ENCODE results near the gene G3BP1.

The G3BP1 gene

GRCh38 chr5:151793358-151793757 lies 21.6 kb downstream of the G3BP1 start:
- in situ Hi-C loops (cut with MboI; ENCODE audit: low sequenced_read_pairs) = no loop called here

GRCh38 chr5:151795426-151795825 lies 23.7 kb downstream of the G3BP1 start:
- in situ Hi-C loops (cut with MboI; ENCODE audit: low sequenced_read_pairs) = no loop called here

- in situ Hi-C loops (cut with MboI; ENCODE audit: low sequenced_read_pairs) = no loop called here
Measured at GRCh38 chr5:151798674-151799073, 26.9 kb downstream of the G3BP1 start.

GRCh38 chr5:151799407-151799806 lies 27.7 kb downstream of the G3BP1 start:
- in situ Hi-C loops (cut with MboI; ENCODE audit: low sequenced_read_pairs) = no loop called here

GRCh38 chr5:151800532-151800931 lies 28.8 kb downstream of the G3BP1 start:
- in situ Hi-C loops (cut with MboI; ENCODE audit: low sequenced_read_pairs) = no loop called here

GRCh38 chr5:151805414-151806223 lies 33.9 kb downstream of the G3BP1 start:
- in situ Hi-C loops (cut with MboI; ENCODE audit: low sequenced_read_pairs) = no loop called here

- in situ Hi-C loops (cut with MboI; ENCODE audit: low sequenced_read_pairs) = no loop called here
Measured at GRCh38 chr5:151808451-151809169, 36.9 kb downstream of the G3BP1 start.

GRCh38 chr5:151810449-151810848 lies 38.7 kb downstream of the G3BP1 start:
- in situ Hi-C loops (cut with MboI; ENCODE audit: low sequenced_read_pairs) = no loop called here

- in situ Hi-C loops (cut with MboI; ENCODE audit: low sequenced_read_pairs) = no loop called here
Measured at GRCh38 chr5:151810897-151811296, 39.1 kb downstream of the G3BP1 start.

GRCh38 chr5:151811593-151812321 lies 40.0 kb downstream of the G3BP1 start:
- in situ Hi-C loops (cut with MboI; ENCODE audit: low sequenced_read_pairs) = no loop called here

GRCh38 chr5:151812757-151813309 lies 41.1 kb downstream of the G3BP1 start:
- in situ Hi-C loops (cut with MboI; ENCODE audit: low sequenced_read_pairs) = no loop called here

- in situ Hi-C loops (cut with MboI; ENCODE audit: low sequenced_read_pairs) = no loop called here
Measured at GRCh38 chr5:151815051-151815450, 43.3 kb downstream of the G3BP1 start.

- in situ Hi-C loops (cut with MboI; ENCODE audit: low sequenced_read_pairs) = no loop called here
Measured at GRCh38 chr5:151819830-151820229, 48.1 kb downstream of the G3BP1 start.

GRCh38 chr5:151820271-151820670 lies 48.5 kb downstream of the G3BP1 start:
- in situ Hi-C loops (cut with MboI; ENCODE audit: low sequenced_read_pairs) = no loop called here

- in situ Hi-C loops (cut with MboI; ENCODE audit: low sequenced_read_pairs) = no loop called here
Measured at GRCh38 chr5:151820903-151821302, 49.1 kb downstream of the G3BP1 start.

- in situ Hi-C loops (cut with MboI; ENCODE audit: low sequenced_read_pairs) = no loop called here
Measured at GRCh38 chr5:151822141-151822540, 50.4 kb downstream of the G3BP1 start.

- in situ Hi-C loops (cut with MboI; ENCODE audit: low sequenced_read_pairs) = loop anchor here (25.0 kb wide), 1 partner anchor 312 kb away; no protein-coding TSS in a partner anchor
Measured at GRCh38 chr5:151825445-151825844, 53.7 kb downstream of the G3BP1 start.

- in situ Hi-C loops (cut with MboI; ENCODE audit: low sequenced_read_pairs) = loop anchor here (25.0 kb wide), 1 partner anchor 308 kb away; no protein-coding TSS in a partner anchor
Measured at GRCh38 chr5:151829370-151829769, 57.6 kb downstream of the G3BP1 start.

- in situ Hi-C loops (cut with MboI; ENCODE audit: low sequenced_read_pairs) = loop anchor here (25.0 kb wide), 1 partner anchor 304 kb away; no protein-coding TSS in a partner anchor
Measured at GRCh38 chr5:151832843-151833242, 61.1 kb downstream of the G3BP1 start.

GRCh38 chr5:151846765-151847164 lies 75.0 kb downstream of the G3BP1 start:
- in situ Hi-C loops (cut with MboI; ENCODE audit: low sequenced_read_pairs) = loop anchor here (25.0 kb wide), 1 partner anchor 291 kb away; no protein-coding TSS in a partner anchor

- in situ Hi-C loops (cut with MboI; ENCODE audit: low sequenced_read_pairs) = loop anchor here (25.0 kb wide), 1 partner anchor 289 kb away; no protein-coding TSS in a partner anchor
Measured at GRCh38 chr5:151847871-151848270, 76.1 kb downstream of the G3BP1 start.

All from hTERT RPE-1 (cell line).